ENCODE results near the gene TNFSF8. TPM values are rescaled to one million over a fixed set of nuclear protein-coding genes. Genes with fewer than 3 reads are reported as not detected.
A peak's percentile ranks its signal among the peaks of the same experiment; 100 is the strongest.

Gene TNFSF8
- total RNA-seq, 1 donor from 2014 or later = 1.5 TPM

- no peak for DNase-seq (ENCODE audit: low spot score)
Observed at GRCh38 chr9:114936581-114936980, 6.2 kb upstream of the TNFSF8 start.

- DNase-seq (ENCODE audit: low spot score) = no peak
Observed at GRCh38 chr9:114935119-114935518, 4.7 kb upstream of the TNFSF8 start.

GRCh38 chr9:114932502-114932901 is 2.1 kb upstream of the TNFSF8 start:
- DNase-seq (ENCODE audit: low spot score) = no peak

DNA sequence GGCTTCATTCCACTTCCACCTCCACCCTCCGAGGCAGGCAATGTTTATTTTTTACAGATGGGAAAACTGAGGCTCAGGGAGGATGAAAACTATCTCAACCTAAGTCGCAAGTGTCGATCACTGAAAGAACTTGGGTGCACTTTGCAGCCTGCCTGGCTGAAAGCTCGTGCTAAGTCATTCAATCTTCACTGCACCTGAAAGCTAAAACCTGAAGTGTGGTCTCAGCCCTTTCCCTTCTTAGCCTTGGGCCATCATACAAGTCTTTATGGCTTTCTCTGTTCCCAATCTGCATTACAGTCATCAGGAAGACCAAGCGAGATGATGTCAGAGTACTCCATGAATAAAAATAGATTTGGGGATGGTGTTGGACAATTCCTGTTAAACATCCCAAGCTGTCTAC is 1.0 kb upstream of the TNFSF8 start:
- DNase-seq (ENCODE audit: low spot score) = no peak

DNA sequence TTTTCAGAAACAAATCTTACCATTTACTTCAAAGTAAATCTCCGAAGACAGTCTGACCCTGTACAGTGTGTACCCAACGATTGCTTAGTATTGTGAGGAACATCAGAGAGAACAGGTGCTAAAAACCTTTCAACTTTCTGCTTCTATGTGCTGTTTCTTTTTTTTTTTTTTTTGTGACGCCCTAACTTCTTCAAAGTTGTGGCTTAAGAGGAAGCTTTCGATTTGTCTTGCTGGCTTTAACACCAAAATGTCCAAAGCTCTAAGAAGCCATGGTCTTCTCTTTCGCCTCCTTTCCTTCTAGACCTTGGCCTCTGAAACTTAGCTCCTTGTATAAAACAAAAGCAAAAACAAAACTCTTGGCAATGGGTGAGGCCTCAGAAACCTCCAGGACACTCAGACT is 1.2 kb downstream of the TNFSF8 start:
- DNase-seq (ENCODE audit: low spot score) = no peak

DNA sequence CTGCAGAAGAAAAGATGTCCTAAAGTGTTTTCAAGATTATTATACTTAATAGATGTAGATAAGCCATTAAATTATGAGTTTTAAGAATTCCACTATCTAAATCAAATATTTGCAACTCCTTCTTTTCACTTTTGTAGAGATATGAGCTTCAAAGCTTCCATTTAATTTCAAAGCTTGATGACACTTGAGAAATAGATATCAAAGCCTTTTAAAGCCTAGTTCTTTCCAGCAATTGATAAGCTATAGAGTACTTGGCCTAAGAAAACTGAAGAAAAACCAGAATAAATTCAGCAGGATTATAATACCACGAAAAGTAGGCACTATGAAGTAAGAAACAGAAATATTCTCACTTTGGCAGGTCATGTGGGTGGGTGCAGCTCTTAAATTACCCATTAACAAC is 1.7 kb downstream of the TNFSF8 start:
- no peak for DNase-seq (ENCODE audit: low spot score)

DNA sequence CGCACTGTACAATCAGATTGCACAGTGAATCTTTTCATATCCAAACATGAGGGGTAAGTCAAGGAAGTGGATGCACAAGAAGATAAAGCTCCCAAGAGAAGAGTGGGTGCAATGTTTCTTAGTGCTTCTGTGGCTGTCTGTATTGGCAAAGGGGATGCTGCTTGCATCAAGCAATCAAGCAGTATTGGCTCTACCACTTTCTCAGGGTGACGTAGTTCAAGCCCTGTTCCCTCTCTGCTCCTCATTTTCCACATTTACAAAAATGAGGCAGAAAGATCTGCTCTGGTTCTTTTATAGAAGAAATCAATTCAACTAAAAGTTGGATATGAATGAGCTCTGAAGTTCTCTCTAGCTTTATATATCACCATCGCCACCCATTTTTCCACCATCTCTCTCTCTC is 2.3 kb downstream of the TNFSF8 start:
- no peak for DNase-seq (ENCODE audit: low spot score)

- DNase-seq (ENCODE audit: low spot score) = no peak
Observed at GRCh38 chr9:114925672-114926071, 4.7 kb downstream of the TNFSF8 start.

- DNase-seq (ENCODE audit: low spot score) = no peak
Observed at GRCh38 chr9:114925039-114925438, 5.4 kb downstream of the TNFSF8 start.

GRCh38 chr9:114924327-114924726 is 6.1 kb downstream of the TNFSF8 start:
- no peak for DNase-seq (ENCODE audit: low spot score)

GRCh38 chr9:114923918-114924317 is 6.5 kb downstream of the TNFSF8 start:
- DNase-seq (ENCODE audit: low spot score) = no peak

DNA sequence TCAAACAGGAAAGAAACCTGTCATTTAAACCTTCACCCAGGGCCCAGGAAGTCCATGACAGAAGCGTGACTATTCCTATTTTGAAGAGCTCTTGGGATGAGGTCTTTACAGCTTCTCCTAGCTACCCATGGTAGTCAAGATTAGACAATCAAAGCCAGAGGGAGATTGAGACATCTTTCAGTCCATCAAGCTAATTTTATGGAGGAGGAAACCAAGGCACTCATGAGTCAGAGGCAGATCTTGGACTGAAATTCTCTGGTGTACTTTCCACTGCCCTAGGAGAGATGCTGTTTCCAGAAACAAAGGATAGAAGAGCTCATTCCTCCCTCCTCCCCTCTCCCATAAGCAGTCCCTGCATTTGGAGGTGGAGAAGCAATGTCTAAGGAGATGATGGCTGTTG is 9.2 kb downstream of the TNFSF8 start:
- no peak for DNase-seq (ENCODE audit: low spot score)

DNA sequence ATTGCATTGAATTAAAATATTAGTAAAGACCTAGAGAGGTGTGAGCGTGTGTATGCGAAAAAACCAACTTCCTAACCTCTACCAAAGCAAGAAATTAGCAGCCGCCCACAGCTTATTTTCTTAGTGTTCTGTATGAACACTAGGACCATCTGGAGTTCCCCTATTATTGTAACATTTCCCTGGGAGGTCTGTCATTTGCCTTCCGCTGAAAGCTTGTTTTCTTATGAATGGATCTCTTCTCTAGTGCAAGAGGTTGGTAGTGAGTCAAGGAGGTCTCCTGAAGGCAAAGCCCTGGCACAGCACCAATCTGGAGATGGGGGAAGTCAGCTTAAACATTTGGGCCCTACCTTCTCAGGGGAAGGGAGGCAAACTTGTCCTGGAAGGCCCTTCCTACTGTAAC is 10.8 kb downstream of the TNFSF8 start:
- DNase-seq (ENCODE audit: low spot score) = no peak

GRCh38 chr9:114916481-114916880 is 13.9 kb downstream of the TNFSF8 start:
- DNase-seq (ENCODE audit: low spot score) = no peak

- no peak for DNase-seq (ENCODE audit: low spot score)
Observed at GRCh38 chr9:114914139-114914538, 16.3 kb downstream of the TNFSF8 start.

DNA sequence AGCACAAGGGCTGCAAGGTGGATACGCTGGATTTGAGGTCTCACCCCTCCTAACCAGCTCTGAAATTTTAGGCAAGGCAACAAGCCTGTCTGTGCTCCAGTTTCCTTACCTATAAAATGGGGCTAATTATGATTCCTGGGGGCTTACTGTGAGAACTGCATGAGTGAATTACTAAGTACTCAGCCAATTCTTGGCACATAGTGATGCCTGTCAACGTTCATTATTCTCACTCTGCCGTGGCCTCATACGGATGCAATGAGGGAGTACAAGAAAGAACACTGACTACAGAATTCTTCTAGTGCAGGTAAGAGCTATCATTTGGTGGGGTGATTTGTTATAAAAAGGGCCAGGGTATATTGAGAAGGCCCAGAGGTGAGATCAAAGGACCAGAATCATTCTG is 16.7 kb downstream of the TNFSF8 start:
- no peak for DNase-seq (ENCODE audit: low spot score)

GRCh38 chr9:114913217-114913616 is 17.2 kb downstream of the TNFSF8 start:
- DNase-seq (ENCODE audit: low spot score) = no peak

GRCh38 chr9:114911167-114911821 is 19.1 kb downstream of the TNFSF8 start:
- no peak for DNase-seq (ENCODE audit: low spot score)

GRCh38 chr9:114910541-114910940 is 19.9 kb downstream of the TNFSF8 start:
- no peak for DNase-seq (ENCODE audit: low spot score)

DNA sequence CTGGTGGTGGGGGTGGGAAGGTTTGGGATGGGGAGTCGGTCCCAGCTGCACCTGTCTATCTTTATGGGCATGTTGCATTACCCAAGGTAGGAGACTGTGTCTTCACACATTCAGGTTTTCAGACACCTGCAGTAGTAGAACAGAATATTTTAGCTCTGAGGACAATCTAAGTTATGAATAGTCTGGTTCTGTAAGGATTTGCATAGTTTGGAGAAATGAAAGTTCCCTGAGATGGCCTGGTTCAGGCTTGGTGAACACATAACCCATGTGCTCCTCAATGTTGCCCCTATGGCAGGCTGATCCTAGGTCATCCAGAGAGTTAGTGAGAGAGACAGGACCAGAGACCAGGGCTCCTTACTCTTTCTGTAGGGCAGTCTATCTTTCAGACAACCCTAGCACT is 20.7 kb downstream of the TNFSF8 start:
- no peak for DNase-seq (ENCODE audit: low spot score)

DNA sequence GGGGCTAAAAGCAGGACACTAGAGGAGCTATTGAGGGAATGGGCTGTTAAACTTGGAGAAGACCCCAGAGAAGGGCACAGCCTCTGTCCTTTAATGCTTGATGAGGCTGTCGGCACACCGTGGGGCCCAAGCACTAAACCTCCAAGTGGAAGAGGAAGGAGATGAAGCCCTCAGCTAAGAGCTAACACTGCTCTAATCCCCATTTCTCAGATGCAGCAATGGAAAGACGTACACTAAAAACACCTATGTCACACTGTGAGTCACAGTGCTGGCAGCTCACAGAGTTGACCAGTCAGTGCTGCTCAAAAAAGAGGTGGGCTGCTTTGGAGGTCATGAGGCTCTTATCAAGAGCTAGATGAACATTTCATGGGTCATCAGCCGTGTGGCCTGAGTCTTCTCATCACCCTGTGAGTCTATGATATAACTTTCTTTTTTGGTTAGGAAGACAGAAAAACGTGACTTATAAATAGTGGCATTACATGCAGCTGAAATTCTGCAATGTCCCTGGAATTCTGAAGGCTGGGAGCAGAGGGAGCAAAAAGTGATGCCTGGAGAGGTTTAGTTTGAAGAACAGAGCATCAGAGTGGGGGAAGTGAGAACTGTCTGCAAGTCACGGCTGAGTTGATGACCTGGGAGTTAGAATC is 21.5 kb downstream of the TNFSF8 start:
- DNase-seq (ENCODE audit: low spot score) = no peak

DNA sequence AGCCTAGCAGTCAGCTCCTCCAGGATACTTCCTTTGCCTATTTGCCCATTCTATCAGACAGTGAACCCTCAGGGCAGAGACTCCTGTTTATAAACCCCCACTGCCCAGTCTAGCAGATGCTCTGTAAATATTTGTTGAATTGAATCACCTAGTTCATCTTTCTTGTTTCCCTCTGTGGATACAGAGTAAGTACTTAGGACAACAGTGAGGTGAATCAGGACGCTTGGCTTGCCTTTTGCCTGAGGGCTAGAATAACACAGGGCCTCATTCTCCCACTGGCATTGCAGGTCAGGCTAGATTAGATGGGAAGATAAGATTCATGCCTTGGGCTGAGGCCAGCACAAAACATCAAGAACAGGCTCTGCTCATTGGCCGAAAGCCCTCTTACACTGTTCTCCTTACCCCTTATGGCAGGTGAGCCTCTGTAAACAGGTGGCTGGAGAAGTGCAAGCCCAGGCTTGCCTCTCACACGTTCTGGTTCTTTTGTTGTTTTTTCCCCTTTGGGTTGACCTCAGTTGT is 22.2 kb downstream of the TNFSF8 start:
- peak; percentile 72 for DNase-seq (ENCODE audit: low spot score)

GRCh38 chr9:114906922-114907571 is 23.3 kb downstream of the TNFSF8 start:
- peak; percentile 47 for DNase-seq (ENCODE audit: low spot score)

All from ureter (tissue), 1 donor.